Astrocyte (in vitro differentiated cells and primary cell): ENCODE results near the gene RPL39L.

Source experiments
- CTCF ChIP-seq: IDR thresholded peaks from 2 replicates; pipeline ENCODE4 v1.5.1; 2011; ENCODE audit warnings: low read depth, mild to moderate bottlenecking, inconsistent platforms, low read length, moderate library complexity; ENCODE audit not compliant: insufficient read depth
- EZH2 ChIP-seq: IDR thresholded peaks from 2 replicates; pipeline ENCODE4 v1.6.1; 2012; ENCODE audit warnings: mild to moderate bottlenecking, low read length, inconsistent platforms; ENCODE audit not compliant: insufficient read depth

GRCh38 chr3:187120326-187120725 lies 19.0 kb downstream of the RPL39L start:
- TF ChIP-seq CTCF (no peak), EZH2 (no peak)
